OCI-LY1 (cell line): ENCODE measurements around the gene KANK4.

Experiments
- EZH2 ChIP-seq: fragments of 200-600 bp; sonication (generic), shearing (Covaris generic); IDR thresholded peaks from 2 replicates; pipeline ENCODE4 v1.8.0; 2017; ENCODE audit warnings: borderline replicate concordance, mixed run types, mild to moderate bottlenecking, antibody characterized with exemption, low read length, moderate library complexity, mixed read lengths
- TF ChIP-seq, protein P1 (sequence below): fragments of 200-600 bp; sonication (generic), shearing (Covaris generic); IDR thresholded peaks from 2 replicates; pipeline ENCODE4 v1.5.1; 2017; ENCODE audit warnings: mild to moderate bottlenecking, antibody characterized with exemption, low read length, moderate library complexity, mixed read lengths

DNA sequence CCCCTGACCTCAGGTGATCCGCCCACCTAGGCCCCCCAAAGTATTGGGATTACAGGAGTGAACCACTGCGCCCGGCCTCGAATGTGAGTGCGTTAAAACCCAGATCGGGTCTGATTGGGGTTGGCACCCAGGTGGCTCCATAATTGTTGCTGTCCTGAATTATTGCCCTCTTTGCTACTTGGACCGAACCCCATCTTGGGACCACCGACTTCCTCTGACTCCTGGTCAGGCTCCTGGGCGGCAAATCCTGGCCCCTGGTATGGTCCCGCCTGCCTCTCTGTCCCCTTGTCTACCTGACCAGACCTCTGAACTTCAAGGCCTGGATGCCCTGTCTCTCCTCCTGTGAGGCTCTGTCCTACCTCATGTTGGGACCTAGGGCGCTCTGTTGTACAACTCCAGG lies 91.7 kb downstream of the KANK4 start:
- no peak for TF ChIP-seq EZH2
- TF ChIP-seq, protein P1, sequence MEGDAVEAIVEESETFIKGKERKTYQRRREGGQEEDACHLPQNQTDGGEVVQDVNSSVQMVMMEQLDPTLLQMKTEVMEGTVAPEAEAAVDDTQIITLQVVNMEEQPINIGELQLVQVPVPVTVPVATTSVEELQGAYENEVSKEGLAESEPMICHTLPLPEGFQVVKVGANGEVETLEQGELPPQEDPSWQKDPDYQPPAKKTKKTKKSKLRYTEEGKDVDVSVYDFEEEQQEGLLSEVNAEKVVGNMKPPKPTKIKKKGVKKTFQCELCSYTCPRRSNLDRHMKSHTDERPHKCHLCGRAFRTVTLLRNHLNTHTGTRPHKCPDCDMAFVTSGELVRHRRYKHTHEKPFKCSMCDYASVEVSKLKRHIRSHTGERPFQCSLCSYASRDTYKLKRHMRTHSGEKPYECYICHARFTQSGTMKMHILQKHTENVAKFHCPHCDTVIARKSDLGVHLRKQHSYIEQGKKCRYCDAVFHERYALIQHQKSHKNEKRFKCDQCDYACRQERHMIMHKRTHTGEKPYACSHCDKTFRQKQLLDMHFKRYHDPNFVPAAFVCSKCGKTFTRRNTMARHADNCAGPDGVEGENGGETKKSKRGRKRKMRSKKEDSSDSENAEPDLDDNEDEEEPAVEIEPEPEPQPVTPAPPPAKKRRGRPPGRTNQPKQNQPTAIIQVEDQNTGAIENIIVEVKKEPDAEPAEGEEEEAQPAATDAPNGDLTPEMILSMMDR, result no peak
